OCI-LY1 (cell line): ENCODE measurements around the gene BSG.
A peak's percentile ranks its signal among the peaks of the same experiment; 100 is the strongest.

Experiments
- H2AFZ ChIP-seq: fragments of 200-600 bp; sonication (generic), shearing (Covaris generic); 2 replicates; pipeline ENCODE4 v1.6.0; 2014; ENCODE audit warnings: antibody characterized with exemption, mild to moderate bottlenecking, low read length
- H3F3A ChIP-seq: fragments of 200-600 bp; sonication (generic), shearing (Covaris generic); 2 replicates; pipeline ENCODE4 v1.6.0; 2014; ENCODE audit warnings: mild to moderate bottlenecking, antibody characterized with exemption, low read length, moderate library complexity; ENCODE audit not compliant: insufficient read depth
- H3K27ac ChIP-seq: fragments of 200-600 bp; sonication (generic); 2 replicates; pipeline ENCODE4 v1.5.1; 2014; ENCODE audit warnings: low read length, mixed run types, mild to moderate bottlenecking, low read depth; ENCODE audit not compliant: poor library complexity, severe bottlenecking
- H3K27me3 ChIP-seq: fragments of 200-600 bp; sonication (generic); 2 replicates; pipeline ENCODE4 v1.6.0; 2014; ENCODE audit warnings: antibody characterized with exemption, mild to moderate bottlenecking, low read length, moderate library complexity; ENCODE audit not compliant: insufficient read depth
- H3K36me3 ChIP-seq: fragments of 200-600 bp; sonication (generic); 2 replicates; pipeline ENCODE4 v1.6.1; 2014; ENCODE audit warnings: mild to moderate bottlenecking, antibody characterized with exemption, low read length, moderate library complexity, mixed read lengths; ENCODE audit not compliant: insufficient read depth
- H3K4me1 ChIP-seq: fragments of 200-600 bp; sonication (generic); 2 replicates; pipeline ENCODE4 v1.5.1; 2014; ENCODE audit warnings: mild to moderate bottlenecking, low read length, moderate library complexity; ENCODE audit not compliant: insufficient read depth, severe bottlenecking
- H3K4me2 ChIP-seq: fragments of 200-600 bp; sonication (generic), shearing (Covaris generic); 2 replicates; pipeline ENCODE4 v1.6.1; 2014; ENCODE audit warnings: low read length
- H3K4me3 ChIP-seq: fragments of 200-600 bp; sonication (generic); 2 replicates; pipeline ENCODE4 v1.5.1; 2014; ENCODE audit warnings: low read length, low read depth, mild to moderate bottlenecking, mixed read lengths; ENCODE audit not compliant: poor library complexity, severe bottlenecking
- H3K79me2 ChIP-seq: fragments of 200-600 bp; shearing (Covaris generic); 2 replicates; pipeline ENCODE4 v1.6.1; 2016; ENCODE audit warnings: mixed run types, low read length, mixed read lengths; ENCODE audit not compliant: insufficient read depth
- H3K9ac ChIP-seq: fragments of 200-600 bp; sonication (generic), shearing (Covaris generic); 2 replicates; pipeline ENCODE4 v1.6.1; 2014; ENCODE audit warnings: mild to moderate bottlenecking, low read length, mixed read lengths
- H3K9me2 ChIP-seq: fragments of 200-600 bp; sonication (generic), shearing (Covaris generic); 2 replicates; pipeline ENCODE4 v1.6.1; 2014; ENCODE audit warnings: low read depth, mild to moderate bottlenecking, low read length, mixed read lengths
- H3K9me3 ChIP-seq: fragments of 200-600 bp; shearing (Covaris generic); 2 replicates; pipeline ENCODE4 v1.6.1; 2014; ENCODE audit warnings: low read length, mixed read lengths
- H4K20me1 ChIP-seq: fragments of 200-600 bp; sonication (generic), shearing (Covaris generic); 2 replicates; pipeline ENCODE4 v1.6.0; 2016; ENCODE audit warnings: mild to moderate bottlenecking, low read length; ENCODE audit not compliant: insufficient read depth
- CTCF ChIP-seq: fragments of 200-600 bp; sonication (generic), shearing (Covaris generic); IDR thresholded peaks from 2 replicates; pipeline ENCODE4 v1.5.1; 2017; ENCODE audit warnings: mild to moderate bottlenecking, antibody characterized with exemption, low read length, moderate library complexity, mixed read lengths
- EZH2 ChIP-seq: fragments of 200-600 bp; sonication (generic), shearing (Covaris generic); IDR thresholded peaks from 2 replicates; pipeline ENCODE4 v1.8.0; 2017; ENCODE audit warnings: borderline replicate concordance, mixed run types, mild to moderate bottlenecking, antibody characterized with exemption, low read length, moderate library complexity, mixed read lengths

Gene BSG

GRCh38 chr19:585551-586110, 13.2 kb downstream of the BSG start:
- Histone ChIP-seq H3K36me3 (peaks cover 22% of the 10 kb centered on the region), H3K9ac (no peak overlapping the region), H3K79me2 (no peaks in the 10 kb centered on the region), H4K20me1 (no peaks in the 10 kb centered on the region), H3K4me1 (no peaks in the 10 kb centered on the region), H3K4me3 (no peak overlapping the region), H3F3A (no peaks in the 10 kb centered on the region), H2AFZ (no peak overlapping the region), H3K27ac (no peak overlapping the region), H3K9me2 (no peaks in the 10 kb centered on the region), H3K4me2 (no peak overlapping the region), H3K9me3 (no peaks in the 10 kb centered on the region), H3K27me3 (no peaks in the 10 kb centered on the region; the same call in 1 of the 2 replicates)
- TF ChIP-seq CTCF (no peak), EZH2 (no peak)

- H3K27ac ChIP-seq = no peak overlapping the region
- no peak overlapping the region for H3K9ac ChIP-seq
- H2AFZ ChIP-seq = no peak overlapping the region
- H4K20me1 ChIP-seq = no peaks in the 10 kb centered on the region
- no peaks in the 10 kb centered on the region for H3K79me2 ChIP-seq
- H3K36me3 ChIP-seq = peaks cover 4% of the 10 kb centered on the region
- no peak overlapping the region for H3K4me3 ChIP-seq
- no peaks in the 10 kb centered on the region for H3K9me2 ChIP-seq
- H3K27me3 ChIP-seq = peaks cover 4% of the 10 kb centered on the region; the same call in 1 of the 2 replicates
- TF ChIP-seq EZH2 (no peak), CTCF (peak; percentile 50)
- no peaks in the 10 kb centered on the region for H3K4me1 ChIP-seq
- no peaks in the 10 kb centered on the region for H3K9me3 ChIP-seq
- H3F3A ChIP-seq = no peaks in the 10 kb centered on the region
- H3K4me2 ChIP-seq = no peak overlapping the region
Observed at GRCh38 chr19:588093-588740, 15.8 kb downstream of the BSG start.

- H3K4me1 ChIP-seq = no peaks in the 10 kb centered on the region
- H3K4me2 ChIP-seq = no peak overlapping the region
- no peaks in the 10 kb centered on the region for H3K9me2 ChIP-seq
- H3K27me3 ChIP-seq = peaks cover 4% of the 10 kb centered on the region; the same call in 1 of the 2 replicates
- TF ChIP-seq CTCF (no peak; the same call in 1 of the 2 replicates), EZH2 (no peak)
- no peaks in the 10 kb centered on the region for H3F3A ChIP-seq
- no peaks in the 10 kb centered on the region for H3K79me2 ChIP-seq
- H3K36me3 ChIP-seq = no peaks in the 10 kb centered on the region
- H3K27ac ChIP-seq = no peak overlapping the region
- H3K4me3 ChIP-seq = no peak overlapping the region
- H3K9me3 ChIP-seq = no peaks in the 10 kb centered on the region
- no peaks in the 10 kb centered on the region for H4K20me1 ChIP-seq
- H2AFZ ChIP-seq = no peak overlapping the region
- H3K9ac ChIP-seq = no peak overlapping the region
Observed at GRCh38 chr19:588741-589692, 16.6 kb downstream of the BSG start.
